Measurements from ENCODE around the gene SYTL5.

SYTL5 gene

GRCh38 chrX:38151441-38151840 lies 145.1 kb downstream of the SYTL5 start:
- no peak for DNase-seq

- DNase-seq: no peak
Observed at GRCh38 chrX:38154340-38154739, 148.0 kb downstream of the SYTL5 start.

GRCh38 chrX:38154818-38155217 lies 148.5 kb downstream of the SYTL5 start:
- DNase-seq: no peak

- no peak for DNase-seq
Observed at GRCh38 chrX:38156838-38157237, 150.5 kb downstream of the SYTL5 start.

GRCh38 chrX:38163193-38163592 lies 156.8 kb downstream of the SYTL5 start:
- no peak for DNase-seq

GRCh38 chrX:38165023-38165422 lies 158.7 kb downstream of the SYTL5 start:
- no peak for DNase-seq

GRCh38 chrX:38166478-38167083 lies 160.2 kb downstream of the SYTL5 start:
- no peak for DNase-seq

- DNase-seq: no peak
Observed at GRCh38 chrX:38170556-38170955, 164.2 kb downstream of the SYTL5 start.

GRCh38 chrX:38172596-38172995 lies 166.2 kb downstream of the SYTL5 start:
- DNase-seq: no peak

GRCh38 chrX:38175139-38175538 lies 168.8 kb downstream of the SYTL5 start:
- no peak for DNase-seq

- no peak for DNase-seq
Observed at GRCh38 chrX:38178396-38178795, 172.0 kb downstream of the SYTL5 start.
